ENCODE data around the gene PRKG1. TPM values are rescaled to one million over a fixed set of nuclear protein-coding genes. Genes with fewer than 3 reads are reported as not detected.

The PRKG1 gene
- total RNA-seq, 2 donors from 2014 or later = 145 to 381 TPM

- TF ChIP-seq, protein P1, sequence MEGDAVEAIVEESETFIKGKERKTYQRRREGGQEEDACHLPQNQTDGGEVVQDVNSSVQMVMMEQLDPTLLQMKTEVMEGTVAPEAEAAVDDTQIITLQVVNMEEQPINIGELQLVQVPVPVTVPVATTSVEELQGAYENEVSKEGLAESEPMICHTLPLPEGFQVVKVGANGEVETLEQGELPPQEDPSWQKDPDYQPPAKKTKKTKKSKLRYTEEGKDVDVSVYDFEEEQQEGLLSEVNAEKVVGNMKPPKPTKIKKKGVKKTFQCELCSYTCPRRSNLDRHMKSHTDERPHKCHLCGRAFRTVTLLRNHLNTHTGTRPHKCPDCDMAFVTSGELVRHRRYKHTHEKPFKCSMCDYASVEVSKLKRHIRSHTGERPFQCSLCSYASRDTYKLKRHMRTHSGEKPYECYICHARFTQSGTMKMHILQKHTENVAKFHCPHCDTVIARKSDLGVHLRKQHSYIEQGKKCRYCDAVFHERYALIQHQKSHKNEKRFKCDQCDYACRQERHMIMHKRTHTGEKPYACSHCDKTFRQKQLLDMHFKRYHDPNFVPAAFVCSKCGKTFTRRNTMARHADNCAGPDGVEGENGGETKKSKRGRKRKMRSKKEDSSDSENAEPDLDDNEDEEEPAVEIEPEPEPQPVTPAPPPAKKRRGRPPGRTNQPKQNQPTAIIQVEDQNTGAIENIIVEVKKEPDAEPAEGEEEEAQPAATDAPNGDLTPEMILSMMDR (IDR thresholded peaks at IDR 0.05) = no peak
- Histone ChIP-seq H3K27me3 (replicated peaks; ENCODE audit: insufficient read depth) (no peaks in the 10 kb centered on the region), H3K9me3 (no peaks in the 10 kb centered on the region), H3K4me1 (ENCODE audit: control insufficient read depth in 1 of 2, low read depth in 2 of 2) (peaks cover 3 to 63% of the 10 kb centered on the region in 2 donors), H3K27ac (no peak overlapping the region), H3K36me3 (no peaks in the 10 kb centered on the region), H3K4me3 (no peak overlapping the region)
- ATAC-seq (ENCODE audit: insufficient number of reproducible peaks, low FRiP score, low read depth) (no peak), DNase-seq (ENCODE audit: low spot score) (no peak)
Measured at GRCh38 chr10:51924359-51924758, 850.1 kb downstream of the PRKG1 start.

- TF ChIP-seq, protein P1 (IDR thresholded peaks at IDR 0.05) = no peak
- H3K4me3 ChIP-seq = no peak overlapping the region
- H3K27me3 ChIP-seq (replicated peaks; ENCODE audit: insufficient read depth) = no peaks in the 10 kb centered on the region
Measured at GRCh38 chr10:51926337-51926736, 852.0 kb downstream of the PRKG1 start.

GRCh38 chr10:51928162-51928561 lies 853.9 kb downstream of the PRKG1 start:
- H3K4me1 ChIP-seq (ENCODE audit: control insufficient read depth in 1 of 2, low read depth in 2 of 2) = peaks cover 10 to 44% of the 10 kb centered on the region in 2 donors
- ATAC-seq (ENCODE audit: insufficient number of reproducible peaks, low FRiP score, low read depth) (no peak), DNase-seq (ENCODE audit: low spot score) (no peak)
- H3K9me3 ChIP-seq = no peaks in the 10 kb centered on the region
- no peaks in the 10 kb centered on the region for H3K27me3 ChIP-seq (replicated peaks; ENCODE audit: insufficient read depth)
- no peaks in the 10 kb centered on the region for H3K36me3 ChIP-seq
- peak overlapping the region in 1 of 2 donors; percentile 18 for H3K27ac ChIP-seq
- TF ChIP-seq, protein P1 (IDR thresholded peaks at IDR 0.05) = no peak
- no peak overlapping the region for H3K4me3 ChIP-seq

More at GRCh38 chr10:51926337-51926736, 852.0 kb downstream of the PRKG1 start:
- DNase-seq (ENCODE audit: low spot score) (no peak), ATAC-seq (ENCODE audit: insufficient number of reproducible peaks, low FRiP score, low read depth) (no peak)
- H3K36me3 ChIP-seq = no peaks in the 10 kb centered on the region
- H3K27ac ChIP-seq = no peak overlapping the region
- H3K9me3 ChIP-seq = no peaks in the 10 kb centered on the region
- H3K4me1 ChIP-seq (ENCODE audit: control insufficient read depth in 1 of 2, low read depth in 2 of 2) = peaks cover 3 to 51% of the 10 kb centered on the region in 2 donors

GRCh38 chr10:51932530-51932929 lies 858.2 kb downstream of the PRKG1 start:
- no peaks in the 10 kb centered on the region for H3K36me3 ChIP-seq
- no peaks in the 10 kb centered on the region for H3K27me3 ChIP-seq (replicated peaks; ENCODE audit: insufficient read depth)
- ATAC-seq (ENCODE audit: insufficient number of reproducible peaks, low FRiP score, low read depth) (no peak), DNase-seq (ENCODE audit: low spot score) (no peak)
- H3K27ac ChIP-seq = peak overlapping the region; percentile 7 to 15
- TF ChIP-seq, protein P1 (IDR thresholded peaks at IDR 0.05) = no peak
- H3K4me3 ChIP-seq = no peak overlapping the region
- H3K9me3 ChIP-seq = no peaks in the 10 kb centered on the region
- peaks cover 23 to 69% of the 10 kb centered on the region in 2 donors for H3K4me1 ChIP-seq (ENCODE audit: control insufficient read depth in 1 of 2, low read depth in 2 of 2)

DNA sequence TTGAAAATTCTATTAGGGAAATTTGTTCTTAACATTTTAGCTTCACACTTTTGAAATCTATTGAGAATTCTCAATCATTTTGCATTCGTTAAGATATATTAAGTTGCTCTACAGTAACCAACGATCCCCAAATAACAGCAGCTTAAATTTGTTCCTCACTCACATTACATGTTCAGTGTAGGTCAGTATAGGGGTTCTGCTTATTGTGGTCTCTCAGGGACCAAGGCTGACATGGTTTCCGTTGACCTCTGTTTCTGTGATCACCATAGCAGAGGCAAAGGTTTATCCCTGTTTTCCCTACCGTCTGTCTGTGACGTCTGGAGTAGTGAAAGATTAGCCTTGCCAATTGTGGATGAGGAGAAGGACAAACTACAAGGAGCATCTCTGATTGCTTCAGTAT lies 860.1 kb downstream of the PRKG1 start:
- Histone ChIP-seq H3K36me3 (no peaks in the 10 kb centered on the region), H3K4me3 (no peak overlapping the region), H3K4me1 (ENCODE audit: control insufficient read depth in 1 of 2, low read depth in 2 of 2) (peaks cover 30 to 76% of the 10 kb centered on the region in 2 donors), H3K27ac (no peak overlapping the region), H3K27me3 (replicated peaks; ENCODE audit: insufficient read depth) (no peaks in the 10 kb centered on the region), H3K9me3 (no peaks in the 10 kb centered on the region)
- no peak for DNase-seq (ENCODE audit: low spot score)
- ATAC-seq (ENCODE audit: insufficient number of reproducible peaks, low FRiP score, low read depth) = no peak
- TF ChIP-seq, protein P1 (IDR thresholded peaks at IDR 0.05) = no peak

Data from thoracic aorta (tissue), 2 donors.